Mammary epithelial cell (primary cell): ENCODE results near the gene THOC6.
"Not testable (repeated sequence)": the region's sequence is repeated elsewhere in the genome, so short reads cannot be mapped to it uniquely, and the experiment has no call there.

Source experiments
- CTCF ChIP-seq, 2 donors: IDR thresholded peaks in 1 of 2; conservative IDR thresholded peaks in 1 of 2; 2 replicates each; pipeline ENCODE4 v1.5.1; 2011 to 2012; ENCODE audit warnings: inconsistent platforms in 2 of 2, low read length in 2 of 2, mild to moderate bottlenecking in 2 of 2, control low read depth in 1 of 2, low read depth in 1 of 2; ENCODE audit not compliant: insufficient read depth in 1 of 2; ENCODE audit errors: extremely low read depth in 1 of 2
- EZH2 ChIP-seq: IDR thresholded peaks from 2 replicates; pipeline ENCODE4 v1.6.1; 2012; ENCODE audit warnings: low read length, inconsistent platforms, borderline replicate concordance

GRCh38 chr16:3075946-3076345 is 52.1 kb downstream of the THOC6 start:
- TF ChIP-seq CTCF (conservative IDR thresholded peaks at IDR 0.05 in 1 of 2, IDR thresholded peaks at IDR 0.05 in 1 of 2; ENCODE audit: extremely low read depth in 1 of 2, insufficient read depth in 1 of 2, low read depth in 1 of 2, low read length in 2 of 2); EZH2: not testable (repeated sequence)
